GM12891 (cell line): ENCODE results near the gene SFTPA2.
"Not testable (repeated sequence)": the region's sequence is repeated elsewhere in the genome, so short reads cannot be mapped to it uniquely, and the experiment has no call there.

Experiments used
- POLR2A ChIP-seq: IDR thresholded peaks from 2 replicates; pipeline ENCODE4 v1.6.1; 2011; ENCODE audit warnings: low read depth, low read length, control low read depth
- POLR2AphosphoS5 ChIP-seq: IDR thresholded peaks from 2 replicates; pipeline ENCODE4 v1.6.1; 2011; ENCODE audit warnings: low read depth, low read length, control low read depth

GRCh38 chr10:79540930-79541329 lies 19.3 kb downstream of the SFTPA2 start:
- not testable (repeated sequence) for TF ChIP-seq POLR2A, POLR2AphosphoS5
